A673 (cell line): ENCODE data around the gene MSH5.

ENCODE experiments used
- CTCF ChIP-seq: fragments of 300-800, 200-600 bp; sonication (generic); conservative IDR thresholded peaks from 2 replicates; pipeline ENCODE4 v1.5.1; 2017; ENCODE audit warnings: low read depth, mild to moderate bottlenecking, antibody characterized with exemption, low read length, moderate library complexity, mixed read lengths
- EZH2 ChIP-seq: fragments of 200-600 bp; sonication (generic); IDR thresholded peaks from 2 replicates; pipeline ENCODE4 v1.6.1; 2017; ENCODE audit warnings: borderline replicate concordance, low read depth, mild to moderate bottlenecking, mixed read lengths, antibody characterized with exemption, low read length; ENCODE audit not compliant: poor library complexity, severe bottlenecking

GRCh38 chr6:31711233-31711632 lies 28.6 kb upstream of the MSH5 start:
- TF ChIP-seq CTCF = no peak
- no peak for TF ChIP-seq EZH2
